Stimulated activated CD4-positive, alpha-beta T cell treated with anti-CD3 and anti-CD28 coated beads, Interleukin-4, amount 100 ng/mL, for 48 hours (primary cell): ENCODE measurements around the gene DICER1.

Experiments used
- DNase-seq, 2 donors: peaks; one replicate each; pipeline ENCODE4 v3.0.0-alpha.2; 2020; ENCODE audit warnings: low read depth in 2 of 2

DICER1 gene

GRCh38 chr14:95125915-95126314 lies 31.4 kb downstream of the DICER1 start:
- no peak for DNase-seq

- DNase-seq = no peak
Observed at GRCh38 chr14:95125221-95125620, 32.1 kb downstream of the DICER1 start.

- DNase-seq = no peak
Observed at GRCh38 chr14:95123891-95124579, 33.3 kb downstream of the DICER1 start.

- no peak for DNase-seq
Observed at GRCh38 chr14:95122621-95122945, 34.7 kb downstream of the DICER1 start.

- no peak for DNase-seq
Observed at GRCh38 chr14:95121911-95122620, 35.3 kb downstream of the DICER1 start.

- DNase-seq = no peak
Observed at GRCh38 chr14:95119336-95119735, 38.0 kb downstream of the DICER1 start.

GRCh38 chr14:95117937-95118721 lies 39.2 kb downstream of the DICER1 start:
- no peak for DNase-seq

GRCh38 chr14:95113476-95113875 lies 43.9 kb downstream of the DICER1 start:
- DNase-seq = no peak

GRCh38 chr14:95111507-95112164 lies 45.7 kb downstream of the DICER1 start:
- DNase-seq = no peak

GRCh38 chr14:95110178-95110577 lies 47.2 kb downstream of the DICER1 start:
- DNase-seq = no peak

- DNase-seq = no peak
Observed at GRCh38 chr14:95107711-95108110, 49.6 kb downstream of the DICER1 start.

- no peak for DNase-seq
Observed at GRCh38 chr14:95106971-95107370, 50.4 kb downstream of the DICER1 start.

GRCh38 chr14:95104911-95105310 lies 52.4 kb downstream of the DICER1 start:
- DNase-seq = no peak

- no peak for DNase-seq
Observed at GRCh38 chr14:95102680-95103044, 54.7 kb downstream of the DICER1 start.

- no peak for DNase-seq
Observed at GRCh38 chr14:95101736-95102679, 55.3 kb downstream of the DICER1 start.

GRCh38 chr14:95098984-95099599 lies 58.2 kb downstream of the DICER1 start:
- peak in 1 of 2 donors; percentile 5 for DNase-seq

- DNase-seq = no peak
Observed at GRCh38 chr14:95097385-95097784, 59.9 kb downstream of the DICER1 start.

- no peak for DNase-seq
Observed at GRCh38 chr14:95096476-95096875, 60.9 kb downstream of the DICER1 start.

GRCh38 chr14:95095996-95096395 lies 61.3 kb downstream of the DICER1 start:
- DNase-seq = no peak

GRCh38 chr14:95092723-95093122 lies 64.6 kb downstream of the DICER1 start:
- no peak for DNase-seq

- DNase-seq = no peak
Observed at GRCh38 chr14:95091581-95091980, 65.7 kb downstream of the DICER1 start.
